ENCODE data around the gene PM20D2.

Gene PM20D2

GRCh38 chr6:89132057-89132456, 13.8 kb upstream of the PM20D2 start:
- H2AFZ ChIP-seq (ENCODE audit: low read length), result no peak overlapping the region

GRCh38 chr6:89133981-89134380, 11.9 kb upstream of the PM20D2 start:
- Histone ChIP-seq H2AFZ (ENCODE audit: low read length) (no peak overlapping the region), H4K20me1 (ENCODE audit: insufficient read depth, low read length, poor library complexity, severe bottlenecking) (no peaks in the 10 kb centered on the region), H3K4me2 (ENCODE audit: low read depth, low read length, poor library complexity, severe bottlenecking) (no peak overlapping the region), H3K27me3 (ENCODE audit: insufficient read depth, low read length, poor library complexity, severe bottlenecking) (no peaks in the 10 kb centered on the region), H3K9me3 (ENCODE audit: insufficient read depth, low read depth, low read length) (no peaks in the 10 kb centered on the region), H3K9ac (ENCODE audit: low read depth, low read length, poor library complexity, severe bottlenecking) (no peak overlapping the region), H3K9me2 (replicated peaks; ENCODE audit: low read depth, low read length) (no peaks in the 10 kb centered on the region), H3K36me3 (ENCODE audit: insufficient read depth, low read length) (no peaks in the 10 kb centered on the region), H3F3A (ENCODE audit: low read depth) (no peaks in the 10 kb centered on the region), H3K4me3 (ENCODE audit: low read length, poor library complexity, severe bottlenecking) (no peak overlapping the region), H3K4me1 (ENCODE audit: insufficient read depth, low read length, poor library complexity, severe bottlenecking) (no peaks in the 10 kb centered on the region), H3K79me2 (ENCODE audit: insufficient read depth, low read length) (no peaks in the 10 kb centered on the region)
- TF ChIP-seq EZH2phosphoT487 (IDR thresholded peaks at IDR 0.05; ENCODE audit: borderline replicate concordance) (no peak), CTCF (conservative IDR thresholded peaks at IDR 0.05; ENCODE audit: low read length) (no peak)

More at GRCh38 chr6:89132057-89132456, 13.8 kb upstream of the PM20D2 start:
- Histone ChIP-seq H3K4me2 (ENCODE audit: low read depth, low read length, poor library complexity, severe bottlenecking) (no peak overlapping the region), H3K9me3 (ENCODE audit: insufficient read depth, low read depth, low read length) (no peaks in the 10 kb centered on the region), H3K36me3 (ENCODE audit: insufficient read depth, low read length) (no peaks in the 10 kb centered on the region), H3K79me2 (ENCODE audit: insufficient read depth, low read length) (no peaks in the 10 kb centered on the region), H3K4me3 (ENCODE audit: low read length, poor library complexity, severe bottlenecking) (no peak overlapping the region), H4K20me1 (ENCODE audit: insufficient read depth, low read length, poor library complexity, severe bottlenecking) (no peaks in the 10 kb centered on the region), H3K9me2 (replicated peaks; ENCODE audit: low read depth, low read length) (no peaks in the 10 kb centered on the region), H3K9ac (ENCODE audit: low read depth, low read length, poor library complexity, severe bottlenecking) (no peak overlapping the region), H3K27me3 (ENCODE audit: insufficient read depth, low read length, poor library complexity, severe bottlenecking) (no peaks in the 10 kb centered on the region), H3F3A (ENCODE audit: low read depth) (no peaks in the 10 kb centered on the region), H3K4me1 (ENCODE audit: insufficient read depth, low read length, poor library complexity, severe bottlenecking) (no peaks in the 10 kb centered on the region)
- no peak for TF ChIP-seq EZH2phosphoT487 (IDR thresholded peaks at IDR 0.05; ENCODE audit: borderline replicate concordance)
- no peak for TF ChIP-seq CTCF (conservative IDR thresholded peaks at IDR 0.05; ENCODE audit: low read length)

GRCh38 chr6:89134723-89135122, 11.1 kb upstream of the PM20D2 start:
- Histone ChIP-seq H3K36me3 (ENCODE audit: insufficient read depth, low read length) (no peaks in the 10 kb centered on the region), H3K4me3 (ENCODE audit: low read length, poor library complexity, severe bottlenecking) (no peak overlapping the region), H3K4me2 (ENCODE audit: low read depth, low read length, poor library complexity, severe bottlenecking) (no peak overlapping the region), H2AFZ (ENCODE audit: low read length) (no peak overlapping the region), H3K79me2 (ENCODE audit: insufficient read depth, low read length) (no peaks in the 10 kb centered on the region), H3K4me1 (ENCODE audit: insufficient read depth, low read length, poor library complexity, severe bottlenecking) (no peaks in the 10 kb centered on the region), H3K9me3 (ENCODE audit: insufficient read depth, low read depth, low read length) (no peaks in the 10 kb centered on the region), H3K9ac (ENCODE audit: low read depth, low read length, poor library complexity, severe bottlenecking) (no peak overlapping the region), H3F3A (ENCODE audit: low read depth) (no peaks in the 10 kb centered on the region), H4K20me1 (ENCODE audit: insufficient read depth, low read length, poor library complexity, severe bottlenecking) (no peaks in the 10 kb centered on the region), H3K9me2 (replicated peaks; ENCODE audit: low read depth, low read length) (no peaks in the 10 kb centered on the region), H3K27me3 (ENCODE audit: insufficient read depth, low read length, poor library complexity, severe bottlenecking) (no peaks in the 10 kb centered on the region)
- TF ChIP-seq EZH2phosphoT487 (IDR thresholded peaks at IDR 0.05; ENCODE audit: borderline replicate concordance) (no peak), CTCF (conservative IDR thresholded peaks at IDR 0.05; ENCODE audit: low read length) (no peak)
